K562 (cell line): ENCODE measurements around the gene BOC. TPM values are rescaled to one million over a fixed set of nuclear protein-coding genes. Genes with fewer than 3 reads are reported as not detected.

Source experiments
- ATAC-seq: fragments of 200-7000 bp; cut with Tn5 transposase; 3 replicates; pipeline ENCODE4 v1.9.1; 2020; ENCODE audit warnings: moderate library complexity
- BruUV-seq: library from RNA; stranded (reverse); fragments of 400-500 nt; replicated peaks from 2 replicates; lab custom pipeline; 2021; lab: Mats Ljungman, UMichigan
- CTCF ChIA-PET: fragments of 300-600 bp; formaldehyde crosslinking; extraction: SDS; loops from one replicate; lab custom pipeline; 2021; ENCODE audit warnings: low intra/inter-chr PET ratio; lab: Yijun Ruan, JAX
- POLR2A ChIA-PET: fragments of 300-600, 350-650 bp; sonication (Branson Sonifier 250); formaldehyde crosslinking; extraction: SDS; loops from one replicate; lab custom pipeline; 2021; ENCODE audit warnings: antibody characterized with exemption, inconsistent platforms; lab: Yijun Ruan, JAX
- DNase-seq, 4 experiments: peaks; one replicate each; pipeline versions ENCODE4 v3.0.0 to v3.0.0-alpha.2; 2011 to 2018; ENCODE audit warnings: low spot score in 3 of 4, mixed read lengths in 3 of 4; ENCODE audit errors: extremely low read depth in 1 of 4
- FAIRE-seq: peaks from 2 replicates; lab custom pipeline; 2011; peaks lifted over from hg19 to GRCh38; lab: Jason Lieb, UNC
- H2AFZ ChIP-seq: 2 replicates; pipeline ENCODE4 v1.6.0; 2011; ENCODE audit warnings: low read depth, low read length, control low read depth, inconsistent platforms
- H3K27ac ChIP-seq: fragments of 200-600 bp; 3 replicates; pipeline ENCODE4 v1.8.0; 2011; ENCODE audit warnings: low read depth, mild to moderate bottlenecking, control low read depth, inconsistent platforms, low read length, moderate library complexity, mixed read lengths; ENCODE audit errors: extremely low read depth
- H3K27me3 ChIP-seq, 2 experiments: fragments of 300-600 bp in 1 of 2; 2 replicates in 1 of 2; 3 replicates in 1 of 2; pipeline versions ENCODE4 v1.6.0 to v1.8.0; 2011; ENCODE audit warnings: inconsistent platforms in 2 of 2, low read length in 2 of 2, mild to moderate bottlenecking in 1 of 2, mixed read lengths in 1 of 2, moderate library complexity in 1 of 2; ENCODE audit not compliant: control insufficient read depth in 2 of 2, insufficient read depth in 2 of 2
- H3K36me3 ChIP-seq: fragments of 300-600 bp; 3 replicates; pipeline ENCODE4 v1.8.0; 2011; ENCODE audit warnings: mild to moderate bottlenecking, low read length, inconsistent platforms; ENCODE audit not compliant: control insufficient read depth, insufficient read depth
- H3K4me1 ChIP-seq, 2 experiments: fragments of 200-600 bp in 1 of 2; replicated peaks in 1 of 2; 2 replicates in 1 of 2; 3 replicates in 1 of 2; pipeline versions ENCODE4 v1.5.1 to v1.8.0; 2011; ENCODE audit warnings: inconsistent platforms in 2 of 2, low read length in 2 of 2, mild to moderate bottlenecking in 1 of 2, mixed read lengths in 1 of 2, moderate library complexity in 1 of 2; ENCODE audit not compliant: control insufficient read depth in 2 of 2, insufficient read depth in 2 of 2
- H3K4me2 ChIP-seq: 2 replicates; pipeline ENCODE4 v1.6.1; 2011; ENCODE audit warnings: low read length, control low read depth, inconsistent platforms, mixed read lengths; ENCODE audit not compliant: insufficient read depth
- H3K4me3 ChIP-seq: fragments of 200-600 bp; sonication (generic), shearing (Covaris generic); 2 replicates; pipeline ENCODE4 v1.5.1; 2016; ENCODE audit warnings: control low read depth, inconsistent platforms
- H3K79me2 ChIP-seq: fragments of 200-600 bp; 3 replicates; pipeline ENCODE4 v1.8.0; 2011; ENCODE audit warnings: low read length, inconsistent platforms; ENCODE audit not compliant: control insufficient read depth, insufficient read depth
- H3K9ac ChIP-seq, 2 experiments: 2 replicates each; pipeline versions ENCODE4 v1.6.0 to v1.6.1; 2011; ENCODE audit warnings: low read depth in 2 of 2, low read length in 2 of 2, control low read depth in 1 of 2, inconsistent platforms in 1 of 2, mild to moderate bottlenecking in 1 of 2, mixed read lengths in 1 of 2; ENCODE audit not compliant: insufficient read depth in 1 of 2
- H3K9me1 ChIP-seq: one replicate; pipeline ENCODE4 v1.6.0; 2011; ENCODE audit warnings: inconsistent platforms, mild to moderate bottlenecking, low read length, moderate library complexity; ENCODE audit not compliant: control insufficient read depth, insufficient read depth
- H3K9me3 ChIP-seq: replicated peaks from 2 replicates; pipeline ENCODE4 v1.5.1; 2011; ENCODE audit warnings: low read depth, low read length, inconsistent platforms; ENCODE audit not compliant: control insufficient read depth, insufficient read depth
- H4K20me1 ChIP-seq: replicated peaks from 2 replicates; pipeline ENCODE4 v1.6.1; 2011; ENCODE audit warnings: low read length, inconsistent platforms, mixed read lengths; ENCODE audit not compliant: control insufficient read depth, insufficient read depth
- BCOR ChIP-seq: fragments of 450-650 bp; IDR thresholded peaks from 2 replicates; pipeline ENCODE4 v1.6.1; 2016
- CAMTA2 ChIP-seq: fragments of 250-450 bp; sonication (Bioruptor Pico); conservative IDR thresholded peaks from 2 replicates; pipeline ENCODE4 v1.5.1; 2022
- CGGBP1 ChIP-seq: fragments of 250-450 bp; sonication (Bioruptor Pico); IDR thresholded peaks from 2 replicates; pipeline ENCODE4 v1.9.0; 2021; ENCODE audit warnings: mild to moderate bottlenecking
- FOXK1 ChIP-seq: sonication (generic); formaldehyde crosslinking; IDR thresholded peaks from 2 replicates; pipeline ENCODE4 v1.8.0; 2022; ENCODE audit warnings: missing genetic modification reagents, mild to moderate bottlenecking, borderline replicate concordance
- MBD2 ChIP-seq: sonication (generic); IDR thresholded peaks from 2 replicates; pipeline ENCODE4 v1.6.1; 2016; ENCODE audit warnings: low read depth, borderline replicate concordance
- PRDM10 ChIP-seq: fragments of 450-650 bp; IDR thresholded peaks from 2 replicates; pipeline ENCODE4 v1.6.1; 2018; ENCODE audit not compliant: partially characterized antibody
- TFE3 ChIP-seq: fragments of 450-650 bp; formaldehyde crosslinking; IDR thresholded peaks from 2 replicates; pipeline ENCODE4 v1.4.0; 2020; ENCODE audit warnings: mild to moderate bottlenecking, mixed read lengths
- TRIM25 ChIP-seq: fragments of 450-650 bp; IDR thresholded peaks from 2 replicates; pipeline ENCODE4 v1.7.0; 2016; ENCODE audit warnings: borderline replicate concordance
- TSC22D4 ChIP-seq: fragments of 450-650 bp; IDR thresholded peaks from 2 replicates; pipeline ENCODE4 v1.6.1; 2016; ENCODE audit warnings: missing genetic modification characterization, missing biosample characterization, control low read depth
- XRCC3 ChIP-seq: fragments of 450-650 bp; IDR thresholded peaks from 2 replicates; pipeline ENCODE4 v1.6.1; 2017; ENCODE audit warnings: mild to moderate bottlenecking, moderate library complexity
- ZNF347 ChIP-seq: fragments of 450-650 bp; formaldehyde crosslinking; IDR thresholded peaks from 2 replicates; pipeline ENCODE4 v1.4.0; 2020; ENCODE audit warnings: low read depth, mild to moderate bottlenecking, moderate library complexity
- ZNF512 ChIP-seq: IDR thresholded peaks from 2 replicates; pipeline ENCODE4 v1.6.1; 2016; ENCODE audit warnings: missing genetic modification characterization, missing compliant biosample characterization
- WGBS: fragments of 100-300 bp; shearing (Covaris generic); methylation state at CpG from one replicate; pipeline ENCODE4 v1.1.6; 2016; ENCODE audit warnings: low coverage, mixed read lengths; ENCODE audit not compliant: insufficient coverage; ENCODE audit errors: missing lambda C conversion rate; 5-methylcytosine and 5-hydroxymethylcytosine counted together
- in situ Hi-C: fragments of 300-500 bp; cut with MboI; formaldehyde crosslinking; loops from 4 replicates; pipeline ENCODE4 v1.15.0; 2018; ENCODE audit warnings: inconsistent platforms, mixed read lengths
- intact Hi-C: fragments of 100-400 bp; cut with micrococcal nuclease; formaldehyde crosslinking; loops from 2 replicates; pipeline ENCODE4 v1.14.2; 2022
- polyA plus RNA-seq, 8 experiments: library from polyadenylated mRNA; depleted of rRNA in 4 of 8; stranded (reverse) in 5 of 8; unstranded in 3 of 8; fragments of >200 nt; fragmentation: Nextera tagmentation in 2 of 8; fragmentation: Illumina TruSeq in 1 of 8; extraction: Ambion mirVana in 2 of 8; extraction: Trizol in 1 of 8; gene quantifications; 2 replicates each; pipeline versions ENCODE4 v1.2.1 to v1.2.3, GENCODE V29; 2011 to 2014; ENCODE audit warnings: inconsistent platforms in 1 of 8, missing spikeins in 1 of 8
- total RNA-seq, 7 experiments: library from RNA; depleted of rRNA in 6 of 7; stranded (reverse); fragments of >200 nt in 6 of 7; fragmentation: Illumina TruSeq in 2 of 7; extraction: Trizol in 2 of 7; gene quantifications; 2 replicates each; pipeline versions ENCODE4 v1.2.1 to v1.2.3, GENCODE V29; 2011 to 2021; ENCODE audit warnings: low replicate concordance in 1 of 7

The BOC gene
- total and polyA plus RNA-seq, 9 of the 15 experiments (the other 6 are each of a cell fraction or from before 2014, with no cell fraction given), result not detected

GRCh38 chr3:113312416-113312815 is 101.1 kb downstream of the BOC start:
- CTCF ChIA-PET, result no interaction called here
- no peaks in the 10 kb centered on the region for H3K9me3 ChIP-seq
- no peak overlapping the region for H3K9ac ChIP-seq
- in situ Hi-C loops, result no loop called here
- no peaks in the 10 kb centered on the region for H3K36me3 ChIP-seq
- H3K9me1 ChIP-seq, result no peaks in the 10 kb centered on the region
- intact Hi-C loops, result no loop called here
- no peak for ATAC-seq
- no peak overlapping the region for H3K27ac ChIP-seq
- POLR2A ChIA-PET, result no interaction called here
- H3K4me1 ChIP-seq, result no peaks in the 10 kb centered on the region
- H3K4me2 ChIP-seq, result no peak overlapping the region
- H4K20me1 ChIP-seq, result no peaks in the 10 kb centered on the region
- no TSS peak for BruUV-seq
- DNase-seq, result no peak
- WGBS, result 12% methylated on average over 3 of the region's 3 CpGs
- no peaks in the 10 kb centered on the region; a peak in 1 of 5 replicates for H3K27me3 ChIP-seq
- no peak overlapping the region for H2AFZ ChIP-seq
- no peak for FAIRE-seq
- H3K79me2 ChIP-seq, result no peaks in the 10 kb centered on the region
- H3K4me3 ChIP-seq, result no peak overlapping the region
- TF ChIP-seq TFE3 (CRISPR knock-in tag) (no peak), MBD2 (no peak), TRIM25 (no peak), TSC22D4 (tag) (no peak), ZNF347 (CRISPR knock-in tag) (no peak), PRDM10 (no peak), ZNF512 (tag) (no peak), CGGBP1 (CRISPR knock-in tag) (no peak), XRCC3 (no peak), CAMTA2 (CRISPR knock-in tag) (no peak), FOXK1 (CRISPR knock-in tag) (no peak), BCOR (no peak)
